ENCODE measurements around the gene SYT3. TPM values are rescaled to one million over a fixed set of nuclear protein-coding genes. Genes with fewer than 3 reads are reported as not detected.

SYT3 gene
- total and polyA plus RNA-seq, 4 donors = not detected

DNA sequence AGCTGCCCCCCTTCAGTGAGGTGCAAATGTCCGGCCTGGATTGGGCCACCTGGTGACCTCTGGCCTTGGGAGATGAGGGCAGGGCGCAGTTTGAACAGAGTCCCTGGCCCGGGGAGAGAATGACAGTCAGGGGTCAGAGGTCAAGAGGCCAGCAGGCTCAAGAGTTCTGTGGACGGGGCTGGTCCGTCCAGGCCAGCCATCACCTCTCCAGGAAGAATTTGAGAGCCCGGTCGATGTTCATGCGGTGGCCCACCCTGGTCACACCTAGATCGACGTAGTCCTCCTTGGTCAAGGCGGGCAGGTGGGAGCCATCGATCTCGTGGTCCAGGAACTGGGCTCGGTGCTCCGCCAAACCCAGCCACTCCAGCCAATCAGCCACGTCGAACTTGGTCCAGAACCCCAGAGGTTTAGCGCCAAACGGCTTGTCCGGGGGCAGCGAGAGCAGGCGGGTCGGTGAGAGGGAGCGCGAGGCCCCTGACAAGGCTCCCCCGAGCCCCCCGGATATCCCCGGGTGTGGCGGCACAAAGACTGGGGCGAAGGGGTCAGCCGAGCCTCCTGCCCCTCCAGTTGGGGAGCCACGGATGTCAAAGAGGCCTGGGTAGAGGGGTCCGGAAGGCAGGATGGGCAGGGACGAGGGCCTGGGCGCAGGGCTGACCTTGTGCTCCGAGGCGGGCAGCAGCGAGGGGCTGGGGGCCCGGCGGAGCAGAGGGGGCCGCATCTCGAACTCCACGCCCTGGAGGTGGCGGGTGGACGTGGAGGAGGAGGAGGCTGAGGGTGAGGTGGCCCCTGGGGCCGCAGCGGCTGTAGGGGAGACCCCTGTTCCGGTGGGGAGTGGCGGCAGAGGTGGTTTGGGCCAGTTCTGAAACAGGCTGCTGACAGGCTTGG, 22.3 kb upstream of the SYT3 start:
- no peak overlapping the region for H3K9ac ChIP-seq (ENCODE audit: low read depth in 1 of 2, low read length in 2 of 2)
- peaks cover 0 to 11% (median 4%) of the 10 kb centered on the region in 4 donors for H3K27me3 ChIP-seq (ENCODE audit: control insufficient read depth in 4 of 4, insufficient read depth in 4 of 4, low read length in 3 of 4)
- TF ChIP-seq FOXA2 (IDR thresholded peaks at IDR 0.05) (no peak), JUND (IDR thresholded peaks at IDR 0.05) (no peak)
- H3K36me3 ChIP-seq (ENCODE audit: control insufficient read depth in 4 of 4, insufficient read depth in 3 of 4, low read depth in 1 of 4, low read length in 3 of 4) = no peaks in the 10 kb centered on the region
- 56% methylated on average over 49 of the region's 49 CpGs for WGBS
- no peak for DNase-seq (ENCODE audit: low spot score)
- H3K9me3 ChIP-seq (ENCODE audit: control insufficient read depth in 4 of 4, low read length in 3 of 4) = peaks cover 0 to 7% (median 2%) of the 10 kb centered on the region in 4 donors
- H3K4me3 ChIP-seq (ENCODE audit: low read depth in 1 of 3, low read length in 3 of 3) = no peak overlapping the region
- H3K27ac ChIP-seq (ENCODE audit: low read depth in 1 of 2, low read length in 2 of 2) = no peak overlapping the region
- peaks cover 0 to 12% (median 6%) of the 10 kb centered on the region in 4 donors for H3K4me1 ChIP-seq (ENCODE audit: control insufficient read depth in 4 of 4, insufficient read depth in 4 of 4, low read length in 3 of 4)

DNA sequence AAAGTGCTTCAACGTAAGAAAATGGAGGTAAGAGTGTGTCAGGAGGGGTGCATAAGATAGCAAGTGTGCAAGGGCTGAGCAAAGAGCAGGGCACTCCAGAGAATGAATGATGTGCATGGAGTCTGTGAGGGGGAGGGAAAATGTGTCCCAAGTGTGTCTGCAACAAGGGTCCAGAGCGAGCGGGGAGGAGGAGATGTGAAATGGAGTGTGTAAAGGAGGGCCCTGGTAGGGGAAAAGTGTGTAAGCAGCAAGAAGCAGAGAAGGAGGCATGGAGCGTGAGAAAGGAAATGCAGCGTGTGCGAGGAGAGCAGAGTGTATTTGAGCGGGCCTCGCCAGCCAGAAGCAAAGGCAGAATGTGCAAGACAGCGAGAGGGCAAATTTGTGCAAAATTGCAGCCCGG, 21.3 kb upstream of the SYT3 start:
- no peaks in the 10 kb centered on the region for H3K36me3 ChIP-seq (ENCODE audit: control insufficient read depth in 4 of 4, insufficient read depth in 3 of 4, low read depth in 1 of 4, low read length in 3 of 4)
- H3K9ac ChIP-seq (ENCODE audit: low read depth in 1 of 2, low read length in 2 of 2) = no peak overlapping the region
- no peak overlapping the region for H3K4me3 ChIP-seq (ENCODE audit: low read depth in 1 of 3, low read length in 3 of 3)
- DNase-seq (ENCODE audit: low spot score) = no peak
- no peak overlapping the region for H3K27ac ChIP-seq (ENCODE audit: low read depth in 1 of 2, low read length in 2 of 2)
- peaks cover 0 to 11% (median 0%) of the 10 kb centered on the region in 4 donors for H3K27me3 ChIP-seq (ENCODE audit: control insufficient read depth in 4 of 4, insufficient read depth in 4 of 4, low read length in 3 of 4)
- H3K9me3 ChIP-seq (ENCODE audit: control insufficient read depth in 4 of 4, low read length in 3 of 4) = peaks cover 0 to 7% (median 3%) of the 10 kb centered on the region in 4 donors
- 84% methylated on average over 10 of the region's 10 CpGs for WGBS
- H3K4me1 ChIP-seq (ENCODE audit: control insufficient read depth in 4 of 4, insufficient read depth in 4 of 4, low read length in 3 of 4) = peaks cover 0 to 12% (median 5%) of the 10 kb centered on the region in 4 donors
- TF ChIP-seq EGR1 (IDR thresholded peaks at IDR 0.05; ENCODE audit: low read depth in 2 of 2) (no peak), FOXA2 (IDR thresholded peaks at IDR 0.05) (no peak), RXRA (IDR thresholded peaks at IDR 0.05) (no peak), TAF1 (conservative IDR thresholded peaks at IDR 0.05) (no peak), FOXA1 (IDR thresholded peaks at IDR 0.05) (no peak), RAD21 (IDR thresholded peaks at IDR 0.05) (no peak), GABPA (IDR thresholded peaks at IDR 0.05 in 1 of 2, conservative IDR thresholded peaks at IDR 0.05 in 1 of 2) (no peak), JUND (IDR thresholded peaks at IDR 0.05) (no peak), HNF4A (conservative IDR thresholded peaks at IDR 0.05) (no peak), SP1 (IDR thresholded peaks at IDR 0.05) (no peak), HNF4G (IDR thresholded peaks at IDR 0.05) (no peak), YY1 (IDR thresholded peaks at IDR 0.05) (no peak), NR2F2 (IDR thresholded peaks at IDR 0.05) (no peak)
- TF ChIP-seq, protein P1, sequence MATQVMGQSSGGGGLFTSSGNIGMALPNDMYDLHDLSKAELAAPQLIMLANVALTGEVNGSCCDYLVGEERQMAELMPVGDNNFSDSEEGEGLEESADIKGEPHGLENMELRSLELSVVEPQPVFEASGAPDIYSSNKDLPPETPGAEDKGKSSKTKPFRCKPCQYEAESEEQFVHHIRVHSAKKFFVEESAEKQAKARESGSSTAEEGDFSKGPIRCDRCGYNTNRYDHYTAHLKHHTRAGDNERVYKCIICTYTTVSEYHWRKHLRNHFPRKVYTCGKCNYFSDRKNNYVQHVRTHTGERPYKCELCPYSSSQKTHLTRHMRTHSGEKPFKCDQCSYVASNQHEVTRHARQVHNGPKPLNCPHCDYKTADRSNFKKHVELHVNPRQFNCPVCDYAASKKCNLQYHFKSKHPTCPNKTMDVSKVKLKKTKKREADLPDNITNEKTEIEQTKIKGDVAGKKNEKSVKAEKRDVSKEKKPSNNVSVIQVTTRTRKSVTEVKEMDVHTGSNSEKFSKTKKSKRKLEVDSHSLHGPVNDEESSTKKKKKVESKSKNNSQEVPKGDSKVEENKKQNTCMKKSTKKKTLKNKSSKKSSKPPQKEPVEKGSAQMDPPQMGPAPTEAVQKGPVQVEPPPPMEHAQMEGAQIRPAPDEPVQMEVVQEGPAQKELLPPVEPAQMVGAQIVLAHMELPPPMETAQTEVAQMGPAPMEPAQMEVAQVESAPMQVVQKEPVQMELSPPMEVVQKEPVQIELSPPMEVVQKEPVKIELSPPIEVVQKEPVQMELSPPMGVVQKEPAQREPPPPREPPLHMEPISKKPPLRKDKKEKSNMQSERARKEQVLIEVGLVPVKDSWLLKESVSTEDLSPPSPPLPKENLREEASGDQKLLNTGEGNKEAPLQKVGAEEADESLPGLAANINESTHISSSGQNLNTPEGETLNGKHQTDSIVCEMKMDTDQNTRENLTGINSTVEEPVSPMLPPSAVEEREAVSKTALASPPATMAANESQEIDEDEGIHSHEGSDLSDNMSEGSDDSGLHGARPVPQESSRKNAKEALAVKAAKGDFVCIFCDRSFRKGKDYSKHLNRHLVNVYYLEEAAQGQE (IDR thresholded peaks at IDR 0.05) = no peak
- TF ChIP-seq, protein P2, sequence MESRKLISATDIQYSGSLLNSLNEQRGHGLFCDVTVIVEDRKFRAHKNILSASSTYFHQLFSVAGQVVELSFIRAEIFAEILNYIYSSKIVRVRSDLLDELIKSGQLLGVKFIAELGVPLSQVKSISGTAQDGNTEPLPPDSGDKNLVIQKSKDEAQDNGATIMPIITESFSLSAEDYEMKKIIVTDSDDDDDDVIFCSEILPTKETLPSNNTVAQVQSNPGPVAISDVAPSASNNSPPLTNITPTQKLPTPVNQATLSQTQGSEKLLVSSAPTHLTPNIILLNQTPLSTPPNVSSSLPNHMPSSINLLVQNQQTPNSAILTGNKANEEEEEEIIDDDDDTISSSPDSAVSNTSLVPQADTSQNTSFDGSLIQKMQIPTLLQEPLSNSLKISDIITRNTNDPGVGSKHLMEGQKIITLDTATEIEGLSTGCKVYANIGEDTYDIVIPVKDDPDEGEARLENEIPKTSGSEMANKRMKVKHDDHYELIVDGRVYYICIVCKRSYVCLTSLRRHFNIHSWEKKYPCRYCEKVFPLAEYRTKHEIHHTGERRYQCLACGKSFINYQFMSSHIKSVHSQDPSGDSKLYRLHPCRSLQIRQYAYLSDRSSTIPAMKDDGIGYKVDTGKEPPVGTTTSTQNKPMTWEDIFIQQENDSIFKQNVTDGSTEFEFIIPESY (IDR thresholded peaks at IDR 0.05) = no peak
- TF ChIP-seq, protein P3, sequence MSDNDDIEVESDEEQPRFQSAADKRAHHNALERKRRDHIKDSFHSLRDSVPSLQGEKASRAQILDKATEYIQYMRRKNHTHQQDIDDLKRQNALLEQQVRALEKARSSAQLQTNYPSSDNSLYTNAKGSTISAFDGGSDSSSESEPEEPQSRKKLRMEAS (IDR thresholded peaks at IDR 0.05) = no peak
- TF ChIP-seq, protein P4, sequence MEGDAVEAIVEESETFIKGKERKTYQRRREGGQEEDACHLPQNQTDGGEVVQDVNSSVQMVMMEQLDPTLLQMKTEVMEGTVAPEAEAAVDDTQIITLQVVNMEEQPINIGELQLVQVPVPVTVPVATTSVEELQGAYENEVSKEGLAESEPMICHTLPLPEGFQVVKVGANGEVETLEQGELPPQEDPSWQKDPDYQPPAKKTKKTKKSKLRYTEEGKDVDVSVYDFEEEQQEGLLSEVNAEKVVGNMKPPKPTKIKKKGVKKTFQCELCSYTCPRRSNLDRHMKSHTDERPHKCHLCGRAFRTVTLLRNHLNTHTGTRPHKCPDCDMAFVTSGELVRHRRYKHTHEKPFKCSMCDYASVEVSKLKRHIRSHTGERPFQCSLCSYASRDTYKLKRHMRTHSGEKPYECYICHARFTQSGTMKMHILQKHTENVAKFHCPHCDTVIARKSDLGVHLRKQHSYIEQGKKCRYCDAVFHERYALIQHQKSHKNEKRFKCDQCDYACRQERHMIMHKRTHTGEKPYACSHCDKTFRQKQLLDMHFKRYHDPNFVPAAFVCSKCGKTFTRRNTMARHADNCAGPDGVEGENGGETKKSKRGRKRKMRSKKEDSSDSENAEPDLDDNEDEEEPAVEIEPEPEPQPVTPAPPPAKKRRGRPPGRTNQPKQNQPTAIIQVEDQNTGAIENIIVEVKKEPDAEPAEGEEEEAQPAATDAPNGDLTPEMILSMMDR (IDR thresholded peaks at IDR 0.05; ENCODE audit: low read depth, low read length, missing input control) = no peak
